Mucosa of gallbladder (tissue), 1 donor: ENCODE results near the gene HEYL. TPM values are rescaled to one million over a fixed set of nuclear protein-coding genes. Genes with fewer than 3 reads are reported as not detected.

Source experiments
- DNase-seq: peaks from one replicate; pipeline ENCODE4 v3.0.0-alpha.2; 2020; ENCODE audit warnings: low spot score
- total RNA-seq: library from RNA; stranded (reverse); gene quantifications from one replicate; pipeline ENCODE4 v1.2.1, GENCODE V29; 2021
- donor health status: DM: no; HTN: no; CAD: no.

The HEYL gene
- total RNA-seq, 1 donor from 2014 or later, result 8.5 TPM

GRCh38 chr1:39638965-39639304 lies 508 bp downstream of the HEYL start:
- DNase-seq, result no peak

- no peak for DNase-seq
Observed at GRCh38 chr1:39637361-39637760, 2.1 kb downstream of the HEYL start.

GRCh38 chr1:39635871-39636210 lies 3.6 kb downstream of the HEYL start:
- no peak for DNase-seq

GRCh38 chr1:39635205-39635870 lies 4.1 kb downstream of the HEYL start:
- DNase-seq, result no peak

- DNase-seq, result no peak
Observed at GRCh38 chr1:39633422-39633821, 6.0 kb downstream of the HEYL start.

- DNase-seq, result peak; percentile 44
Observed at GRCh38 chr1:39632682-39633417, 6.6 kb downstream of the HEYL start.

- no peak for DNase-seq
Observed at GRCh38 chr1:39632323-39632681, 7.1 kb downstream of the HEYL start.

GRCh38 chr1:39631361-39632322 lies 7.8 kb downstream of the HEYL start:
- DNase-seq, result no peak

GRCh38 chr1:39628807-39629350 lies 10.6 kb downstream of the HEYL start:
- no peak for DNase-seq

GRCh38 chr1:39626646-39627045 lies 12.8 kb downstream of the HEYL start:
- no peak for DNase-seq

GRCh38 chr1:39625462-39626273 lies 13.8 kb downstream of the HEYL start:
- peak; percentile 85 for DNase-seq

- no peak for DNase-seq
Observed at GRCh38 chr1:39625009-39625408, 14.4 kb downstream of the HEYL start.

GRCh38 chr1:39623053-39623452 lies 16.4 kb downstream of the HEYL start:
- DNase-seq, result no peak

- no peak for DNase-seq
Observed at GRCh38 chr1:39622427-39622826, 17.0 kb downstream of the HEYL start.

- no peak for DNase-seq
Observed at GRCh38 chr1:39620659-39621165, 18.7 kb downstream of the HEYL start.

GRCh38 chr1:39617488-39618049 lies 21.9 kb downstream of the HEYL start:
- no peak for DNase-seq

- no peak for DNase-seq
Observed at GRCh38 chr1:39615086-39615673, 24.3 kb downstream of the HEYL start.

GRCh38 chr1:39614488-39614887 lies 25.0 kb downstream of the HEYL start:
- DNase-seq, result no peak

GRCh38 chr1:39613250-39613649 lies 26.2 kb downstream of the HEYL start:
- DNase-seq, result no peak

- peak; percentile 37 for DNase-seq
Observed at GRCh38 chr1:39609618-39610331, 29.7 kb downstream of the HEYL start.
